ENCODE data around the gene TMEM38B. TPM values are rescaled to one million over a fixed set of nuclear protein-coding genes. Genes with fewer than 3 reads are reported as not detected.

TMEM38B gene
- total RNA-seq, 2 donors from 2014 or later = 47.8 to 49.0 TPM

- ATAC-seq (no peak), DNase-seq (no peak)
- intact Hi-C loops (cut with DNase I) = no loop called here
Observed at GRCh38 chr9:105816202-105816744, 121.9 kb downstream of the TMEM38B start.

GRCh38 chr9:105816981-105817380, 122.6 kb downstream of the TMEM38B start:
- intact Hi-C loops (cut with DNase I) = no loop called here
- no peak for DNase-seq
- ATAC-seq = no peak

GRCh38 chr9:105818903-105819302, 124.6 kb downstream of the TMEM38B start:
- ATAC-seq = no peak
- no peak for DNase-seq
- intact Hi-C loops (cut with DNase I) = no loop called here

GRCh38 chr9:105822814-105823213, 128.5 kb downstream of the TMEM38B start:
- ATAC-seq (no peak), DNase-seq (no peak)
- intact Hi-C loops (cut with DNase I) = no loop called here

Other genes with a start within 250 kb of the TMEM38B start
- gene FSD1L, start 246.5 kb upstream of the TMEM38B start, total RNA-seq = 1 to 10 TPM; 2.5 to 3.0 TPM
- gene FKTN, start 136.4 kb upstream of the TMEM38B start, total RNA-seq = 10 to 100 TPM in 1 of 2 donors, 1 to 10 TPM in 1; 9.3 to 10.2 TPM
- under 1 TPM in 1 of 2 donors, not detected in 1; 0.50 TPM for gene TAL2, start 32.1 kb upstream of the TMEM38B start, total RNA-seq